Activated CD4-positive, alpha-beta T cell treated with anti-CD3 and anti-CD28 coated beads, Interleukin-2, Interleukin-6, amounts not matched to agents 100 ng/mL and 50 ng/mL, durations not matched to agents 16 hours and 8 hours (primary cell): Measurements from ENCODE around the gene SLC45A1.

Source experiments
- DNase-seq: peaks from one replicate; pipeline ENCODE4 v3.0.0-alpha.2; 2020

SLC45A1 gene

GRCh38 chr1:8356256-8357209 is 38.6 kb downstream of the SLC45A1 start:
- no peak for DNase-seq

- no peak for DNase-seq
Observed at GRCh38 chr1:8357329-8358101, 39.6 kb downstream of the SLC45A1 start.

- no peak for DNase-seq
Observed at GRCh38 chr1:8358241-8358896, 40.5 kb downstream of the SLC45A1 start.

- DNase-seq: no peak
Observed at GRCh38 chr1:8358897-8359616, 41.1 kb downstream of the SLC45A1 start.

GRCh38 chr1:8359617-8360481 is 41.9 kb downstream of the SLC45A1 start:
- DNase-seq: no peak

GRCh38 chr1:8360493-8361197 is 42.7 kb downstream of the SLC45A1 start:
- no peak for DNase-seq

GRCh38 chr1:8361198-8361849 is 43.4 kb downstream of the SLC45A1 start:
- DNase-seq: no peak

- no peak for DNase-seq
Observed at GRCh38 chr1:8362701-8363101, 44.8 kb downstream of the SLC45A1 start.

- DNase-seq: no peak
Observed at GRCh38 chr1:8363186-8363766, 45.4 kb downstream of the SLC45A1 start.

GRCh38 chr1:8363767-8364301 is 45.9 kb downstream of the SLC45A1 start:
- no peak for DNase-seq

GRCh38 chr1:8364528-8365442 is 46.9 kb downstream of the SLC45A1 start:
- no peak for DNase-seq

GRCh38 chr1:8365661-8366362 is 47.9 kb downstream of the SLC45A1 start:
- DNase-seq: no peak

GRCh38 chr1:8367571-8368194 is 49.8 kb downstream of the SLC45A1 start:
- no peak for DNase-seq

GRCh38 chr1:8368956-8369639 is 51.2 kb downstream of the SLC45A1 start:
- DNase-seq: no peak

GRCh38 chr1:8370046-8370881 is 52.4 kb downstream of the SLC45A1 start:
- no peak for DNase-seq

GRCh38 chr1:8370905-8371315 is 53.0 kb downstream of the SLC45A1 start:
- no peak for DNase-seq
